HEK293T (cell line): ENCODE data around the gene CNRIP1.

ENCODE experiments used
- BHLHE40 ChIP-seq: fragments of 450-650 bp; IDR thresholded peaks from 2 replicates; pipeline ENCODE4 v1.6.1; 2016; ENCODE audit warnings: mild to moderate bottlenecking, moderate library complexity, borderline replicate concordance
- CTBP1 ChIP-seq: fragments of 450-650 bp; IDR thresholded peaks from 2 replicates; pipeline ENCODE4 v1.6.1; 2016; ENCODE audit warnings: borderline replicate concordance
- ELF4 ChIP-seq: fragments of 450-650 bp; IDR thresholded peaks from 2 replicates; pipeline ENCODE4 v1.6.1; 2017; ENCODE audit warnings: antibody characterized with exemption
- FOXA1 ChIP-seq: fragments of 450-650 bp; IDR thresholded peaks from 2 replicates; pipeline ENCODE4 v1.6.1; 2016; ENCODE audit warnings: mild to moderate bottlenecking
- FOXK2 ChIP-seq: fragments of 450-650 bp; IDR thresholded peaks from 2 replicates; pipeline ENCODE4 v1.6.1; 2016; ENCODE audit warnings: mild to moderate bottlenecking
- FOXM1 ChIP-seq: fragments of 450-650 bp; IDR thresholded peaks from 2 replicates; pipeline ENCODE4 v1.6.1; 2017; ENCODE audit warnings: mild to moderate bottlenecking, borderline replicate concordance
- LEF1 ChIP-seq: fragments of 450-650 bp; IDR thresholded peaks from 2 replicates; pipeline ENCODE4 v1.6.1; 2017; ENCODE audit warnings: mild to moderate bottlenecking, borderline replicate concordance
- NFRKB ChIP-seq: fragments of 450-650 bp; IDR thresholded peaks from 2 replicates; pipeline ENCODE4 v1.6.1; 2016; ENCODE audit warnings: mild to moderate bottlenecking, moderate library complexity
- PKNOX1 ChIP-seq: fragments of 450-650 bp; IDR thresholded peaks from 2 replicates; pipeline ENCODE4 v1.6.1; 2016
- SP1 ChIP-seq: fragments of 450-650 bp; IDR thresholded peaks from 2 replicates; pipeline ENCODE4 v1.6.1; 2017
- SUZ12 ChIP-seq: fragments of 450-650 bp; IDR thresholded peaks from 2 replicates; pipeline ENCODE4 v1.6.1; 2016; ENCODE audit warnings: mild to moderate bottlenecking

- TF ChIP-seq CTBP1 (no peak), BHLHE40 (no peak), FOXM1 (no peak), FOXA1 (no peak), ELF4 (no peak), NFRKB (no peak), SP1 (no peak), PKNOX1 (no peak), SUZ12 (no peak), FOXK2 (no peak), LEF1 (no peak)
Measured at GRCh38 chr2:68245672-68246071, 74.1 kb downstream of the CNRIP1 start.
